GM19023 (cell line): ENCODE results near the gene PPP6R3.

Experiments used
- ATAC-seq: cut with Tn5 transposase; IDR thresholded peaks from one replicate; pipeline ENCODE4 v1.9.1; 2021; ENCODE audit warnings: mild to moderate bottlenecking, moderate library complexity; ENCODE audit not compliant: unreplicated experiment

The PPP6R3 gene

GRCh38 chr11:68488623-68489022 lies 28.1 kb downstream of the PPP6R3 start:
- no peak for ATAC-seq

- no peak for ATAC-seq
These were observed 34.7 kb downstream of the PPP6R3 start for GRCh38 chr11:68495220-68495729.

GRCh38 chr11:68495872-68496271 lies 35.3 kb downstream of the PPP6R3 start:
- no peak for ATAC-seq

GRCh38 chr11:68497761-68498160 lies 37.2 kb downstream of the PPP6R3 start:
- ATAC-seq: no peak

GRCh38 chr11:68498321-68498720 lies 37.8 kb downstream of the PPP6R3 start:
- ATAC-seq: no peak

- ATAC-seq: no peak
These were observed 38.6 kb downstream of the PPP6R3 start for GRCh38 chr11:68498903-68499883.

GRCh38 chr11:68500206-68500605 lies 39.7 kb downstream of the PPP6R3 start:
- no peak for ATAC-seq

GRCh38 chr11:68501813-68502212 lies 41.3 kb downstream of the PPP6R3 start:
- ATAC-seq: no peak

- no peak for ATAC-seq
These were observed 42.7 kb downstream of the PPP6R3 start for GRCh38 chr11:68503251-68503687.

GRCh38 chr11:68503792-68504191 lies 43.2 kb downstream of the PPP6R3 start:
- no peak for ATAC-seq

- no peak for ATAC-seq
These were observed 44.0 kb downstream of the PPP6R3 start for GRCh38 chr11:68504432-68505066.

GRCh38 chr11:68505596-68505995 lies 45.0 kb downstream of the PPP6R3 start:
- ATAC-seq: no peak

- ATAC-seq: no peak
These were observed 46.4 kb downstream of the PPP6R3 start for GRCh38 chr11:68506908-68507307.

GRCh38 chr11:68508425-68508824 lies 47.9 kb downstream of the PPP6R3 start:
- no peak for ATAC-seq

- no peak for ATAC-seq
These were observed 48.5 kb downstream of the PPP6R3 start for GRCh38 chr11:68509066-68509465.

GRCh38 chr11:68513930-68514487 lies 53.5 kb downstream of the PPP6R3 start:
- ATAC-seq: no peak

- ATAC-seq: no peak
These were observed 56.7 kb downstream of the PPP6R3 start for GRCh38 chr11:68517121-68517741.

- no peak for ATAC-seq
These were observed 57.6 kb downstream of the PPP6R3 start for GRCh38 chr11:68518191-68518590.

GRCh38 chr11:68521969-68522652 lies 61.6 kb downstream of the PPP6R3 start:
- no peak for ATAC-seq

- ATAC-seq: no peak
These were observed 62.5 kb downstream of the PPP6R3 start for GRCh38 chr11:68523033-68523432.
